Esophagus muscularis mucosa (tissue), 4 donors: Measurements from ENCODE around the gene RUFY1. TPM values are rescaled to one million over a fixed set of nuclear protein-coding genes. Genes with fewer than 3 reads are reported as not detected.
"Not testable (repeated sequence)": the region's sequence is repeated elsewhere in the genome, so short reads cannot be mapped to it uniquely, and the experiment has no call there.

Experiments used
- DNase-seq: peaks from one replicate; pipeline ENCODE4 v3.0.0-alpha.2; 2017; ENCODE audit errors: extremely low spot score
- H3K27ac ChIP-seq, 4 donors: fragments of 200-600 bp; sonication (generic); replicated peaks in 1 of 4; 1 replicate in 3 of 4; 2 replicates in 1 of 4; pipeline ENCODE4 v1.5.1; 2016 to 2019; ENCODE audit warnings: mild to moderate bottlenecking in 1 of 4
- H3K27me3 ChIP-seq, 4 donors: fragments of 200-600 bp; sonication (generic); one replicate each; pipeline versions ENCODE4 v1.5.1 to v1.6.0; 2016 to 2019
- H3K36me3 ChIP-seq, 4 donors: fragments of 200-600 bp; sonication (generic); one replicate each; pipeline ENCODE4 v1.5.1; 2016 to 2019
- H3K4me1 ChIP-seq, 4 donors: fragments of 200-600 bp; sonication (generic); one replicate each; pipeline ENCODE4 v1.5.1; 2016 to 2019
- H3K4me3 ChIP-seq, 4 donors: fragments of 200-600 bp; sonication (generic); 1 replicate in 2 of 4; 2 replicates in 2 of 4; pipeline ENCODE4 v1.5.1; 2016 to 2019; ENCODE audit warnings: mild to moderate bottlenecking in 4 of 4, moderate library complexity in 1 of 4
- H3K9me3 ChIP-seq, 4 donors: fragments of 200-600 bp; sonication (generic); 1 replicate in 3 of 4; 2 replicates in 1 of 4; pipeline ENCODE4 v1.5.1; 2016 to 2019
- CTCF ChIP-seq, 3 experiments: fragments of 200-600 bp in 2 of 3; fragments of 450-650 bp in 1 of 3; sonication (generic) in 2 of 3; IDR thresholded peaks; one replicate each; pipeline ENCODE4 v1.5.1; 2017 to 2019; ENCODE audit warnings: antibody characterized with exemption in 3 of 3, mild to moderate bottlenecking in 2 of 3, moderate library complexity in 1 of 3
- EP300 ChIP-seq: sonication (generic); formaldehyde crosslinking; IDR thresholded peaks from one replicate; pipeline ENCODE4 v1.6.1; 2017; ENCODE audit warnings: antibody characterized with exemption
- POLR2A ChIP-seq: fragments of 450-650 bp; IDR thresholded peaks from one replicate; pipeline ENCODE4 v1.6.1; 2017; ENCODE audit warnings: antibody characterized with exemption, moderate library complexity, mild to moderate bottlenecking, low read depth
- POLR2AphosphoS5 ChIP-seq, 2 donors: sonication (generic); formaldehyde crosslinking; IDR thresholded peaks; one replicate each; pipeline ENCODE4 v1.6.1; 2017; ENCODE audit warnings: antibody characterized with exemption in 2 of 2
- WGBS: methylation state at CpG from one replicate; pipeline ENCODE4 v1.1.5; 2018; 5-methylcytosine and 5-hydroxymethylcytosine counted together
- intact Hi-C: fragments of 100-400 bp; cut with DNase I; formaldehyde crosslinking; loops from one replicate; pipeline ENCODE4 v1.15.1; 2023
- total RNA-seq, 4 donors: library from RNA; depleted of rRNA; stranded (reverse); fragments of >200 nt; gene quantifications; one replicate each; pipeline versions ENCODE4 v1.1.0 to v1.2.1, GENCODE V29; 2016

The RUFY1 gene
- 10 to 100 TPM; 39.9 to 59.8 (median 45.6) TPM for total RNA-seq

- intact Hi-C loops = loop anchor here (5.0 kb wide), 1 partner anchor 72 kb away; the partner anchor contains the start of gene HNRNPH1
- Histone ChIP-seq H3K27ac (peak within 1 kb of the TSS; percentile 95 to 97 (median 97)), H3K36me3 (peaks cover 0 to 4% (median 0%) of the 10 kb centered on the region in 4 donors), H3K4me3 (peak within 1 kb of the TSS; percentile 80 to 90 (median 86)), H3K9me3 (no peaks in the 10 kb centered on the region), H3K27me3 (no peaks in the 10 kb centered on the region), H3K4me1 (peaks cover 31 to 41% (median 38%) of the 10 kb centered on the region in 4 donors)
- WGBS = 0% methylated on average over 17 of the region's 109 CpGs
- DNase-seq = no peak
- TF ChIP-seq POLR2AphosphoS5 (IDR thresholded peaks at IDR 0.05) (peak; percentile 76 to 90), POLR2A (peak; percentile 80), CTCF (IDR thresholded peaks at IDR 0.05) (no peak), EP300 (no peak)
Measured at GRCh38 chr5:179550511-179551342, at the start of gene RUFY1. Gene RUFY1, plus strand, starts transcription at chr5:179550554. Its CDS starts 16 bp downstream, at chr5:179550570.

- H3K36me3 ChIP-seq, DNase-seq, H3K4me3 ChIP-seq, H3K9me3 ChIP-seq, intact Hi-C loops, H3K4me1 ChIP-seq, H3K27ac ChIP-seq: not testable (repeated sequence)
- no CpG with 5 or more reads among the region's 11 CpGs for WGBS
- H3K27me3 ChIP-seq = peaks cover 0 to 20% (median 0%) of the 10 kb centered on the region in 4 donors
Measured at GRCh38 chr5:179501997-179502396, 48.4 kb upstream of the RUFY1 start.

GRCh38 chr5:179502420-179502819 lies 47.9 kb upstream of the RUFY1 start:
- H3K4me3 ChIP-seq, H3K27ac ChIP-seq, H3K9me3 ChIP-seq, DNase-seq, H3K36me3 ChIP-seq, intact Hi-C loops, H3K4me1 ChIP-seq: not testable (repeated sequence)
- H3K27me3 ChIP-seq = peaks cover 0 to 16% (median 0%) of the 10 kb centered on the region in 4 donors
- 90% methylated on average over 7 of the region's 8 CpGs for WGBS

GRCh38 chr5:179504191-179504590 lies 46.2 kb upstream of the RUFY1 start:
- no peaks in the 10 kb centered on the region for H3K4me1 ChIP-seq
- intact Hi-C loops = no loop called here
- TF ChIP-seq POLR2AphosphoS5 (IDR thresholded peaks at IDR 0.05) (no peak), POLR2A (no peak), CTCF (IDR thresholded peaks at IDR 0.05) (no peak), EP300 (no peak)
- no peak overlapping the region for H3K27ac ChIP-seq
- peaks cover 0 to under 1% (median 0%) of the 10 kb centered on the region in 4 donors for H3K27me3 ChIP-seq
- no peaks in the 10 kb centered on the region for H3K36me3 ChIP-seq
- no peak overlapping the region for H3K4me3 ChIP-seq
- H3K9me3 ChIP-seq = no peaks in the 10 kb centered on the region
- WGBS = 62% methylated on average over 7 of the region's 7 CpGs
- no peak for DNase-seq

- intact Hi-C loops = no loop called here
- Histone ChIP-seq H3K4me3 (no peak overlapping the region), H3K27me3 (no peaks in the 10 kb centered on the region)
Measured at GRCh38 chr5:179504600-179505396, 45.6 kb upstream of the RUFY1 start.

More at GRCh38 chr5:179504600-179505396, 45.6 kb upstream of the RUFY1 start:
- no peaks in the 10 kb centered on the region for H3K4me1 ChIP-seq
- H3K9me3 ChIP-seq = no peaks in the 10 kb centered on the region
- no peak overlapping the region for H3K27ac ChIP-seq
- WGBS = 69% methylated on average over 17 of the region's 17 CpGs
- TF ChIP-seq POLR2AphosphoS5 (IDR thresholded peaks at IDR 0.05) (no peak), EP300 (no peak), POLR2A (no peak), CTCF (IDR thresholded peaks at IDR 0.05) (no peak)
- no peak for DNase-seq
- H3K36me3 ChIP-seq = no peaks in the 10 kb centered on the region
